PC-3 (cell line): ENCODE data around the gene SEMA3C. TPM values are rescaled to one million over a fixed set of nuclear protein-coding genes. Genes with fewer than 3 reads are reported as not detected.

ENCODE experiments used
- ATAC-seq: fragments of 200-7000 bp; cut with Tn5 transposase; 2 replicates; pipeline ENCODE4 v1.9.1; 2020; ENCODE audit warnings: mild to moderate bottlenecking, moderate library complexity
- BruUV-seq: library from RNA; stranded (reverse); fragments of 400-500 nt; replicated peaks from 2 replicates; lab custom pipeline; 2021; lab: Mats Ljungman, UMichigan
- CTCF ChIA-PET: fragments of 300-600 bp; sonication (Branson Sonifier 250); formaldehyde crosslinking; loops from one replicate; lab custom pipeline; 2022; ENCODE audit warnings: antibody characterized with exemption; lab: Charles Lee
- POLR2A ChIA-PET: fragments of 300-600 bp; sonication (Branson Sonifier 250); formaldehyde crosslinking; loops from one replicate; lab custom pipeline; 2022; ENCODE audit warnings: antibody characterized with exemption; ENCODE audit not compliant: unreplicated experiment; lab: Charles Lee
- DNase-seq: peaks from one replicate; pipeline ENCODE4 v3.0.0-alpha.2; 2015
- H2AFZ ChIP-seq: fragments of 300-600 bp; sonication (generic); 2 replicates; pipeline ENCODE4 v1.6.0; 2016; ENCODE audit warnings: antibody characterized with exemption, low read length
- H3F3A ChIP-seq: fragments of 300-600 bp; sonication (generic); one replicate; pipeline ENCODE4 v1.6.0; 2017; ENCODE audit warnings: antibody characterized with exemption, low read length, control low read depth, mild to moderate bottlenecking; ENCODE audit not compliant: unreplicated experiment
- H3K27ac ChIP-seq: fragments of 300-600 bp; sonication (generic); 2 replicates; pipeline ENCODE4 v1.5.1; 2016; ENCODE audit warnings: mild to moderate bottlenecking, low read length
- H3K27me3 ChIP-seq: fragments of 300-600 bp; sonication (generic); 2 replicates; pipeline ENCODE4 v1.6.1; 2016; ENCODE audit warnings: low read length, mixed read lengths
- H3K36me3 ChIP-seq: fragments of 300-600 bp; sonication (generic); 2 replicates; pipeline ENCODE4 v1.6.1; 2016; ENCODE audit warnings: low read depth, mixed run types, low read length, mixed read lengths
- H3K4me1 ChIP-seq: fragments of 300-600 bp; sonication (generic); 2 replicates; pipeline ENCODE4 v1.5.1; 2016; ENCODE audit warnings: low read length; ENCODE audit not compliant: insufficient read depth
- H3K4me2 ChIP-seq: fragments of 300-600 bp; sonication (generic); 2 replicates; pipeline ENCODE4 v1.6.0; 2016; ENCODE audit warnings: low read length
- H3K4me3 ChIP-seq: fragments of 300-600 bp; sonication (generic); 2 replicates; pipeline ENCODE4 v1.5.1; 2016; ENCODE audit warnings: mild to moderate bottlenecking, low read length, mixed read lengths
- H3K79me2 ChIP-seq: fragments of 300-600 bp; sonication (generic); 2 replicates; pipeline ENCODE4 v1.6.1; 2017; ENCODE audit warnings: low read length, mixed read lengths
- H3K9ac ChIP-seq: fragments of 300-600 bp; sonication (generic); 2 replicates; pipeline ENCODE4 v1.6.0; 2016; ENCODE audit warnings: mild to moderate bottlenecking, low read length
- H3K9me2 ChIP-seq: fragments of 300-600 bp; sonication (generic); replicated peaks from 2 replicates; pipeline ENCODE4 v1.6.1; 2016; ENCODE audit warnings: mixed run types, low read length, mixed read lengths
- H3K9me3 ChIP-seq: fragments of 300-600 bp; sonication (generic); 2 replicates; pipeline ENCODE4 v1.6.1; 2016; ENCODE audit warnings: low read length, mixed read lengths
- H4K20me1 ChIP-seq: fragments of 300-600 bp; sonication (generic); 2 replicates; pipeline ENCODE4 v1.6.1; 2016; ENCODE audit warnings: low read length, mixed read lengths
- CTCF ChIP-seq: fragments of 300-600 bp; sonication (generic); conservative IDR thresholded peaks from 2 replicates; pipeline ENCODE4 v1.5.1; 2017; ENCODE audit warnings: antibody characterized with exemption, low read depth, mild to moderate bottlenecking, low read length
- EZH2 ChIP-seq: fragments of 300-600 bp; sonication (generic); IDR thresholded peaks from one replicate; pipeline ENCODE4 v1.6.1; 2017; ENCODE audit warnings: antibody characterized with exemption, mild to moderate bottlenecking, low read length; ENCODE audit not compliant: unreplicated experiment
- EZH2phosphoT487 ChIP-seq: fragments of 300-600 bp; sonication (generic); IDR thresholded peaks from 2 replicates; pipeline ENCODE4 v1.6.1; 2018; ENCODE audit warnings: mild to moderate bottlenecking, antibody characterized with exemption, low read length, borderline replicate concordance
- intact Hi-C: fragments of 100-400 bp; cut with micrococcal nuclease; formaldehyde crosslinking; loops from 2 replicates; pipeline ENCODE4 v1.9.0; 2023
- total RNA-seq: library from RNA; depleted of rRNA; stranded (reverse); fragments of >200 nt; gene quantifications from 2 replicates; pipeline ENCODE4 v1.2.3, GENCODE V29; 2014

SEMA3C gene
- total RNA-seq, 1 experiment from 2014 or later, result 28.0 TPM

GRCh38 chr7:80804589-80804988, 114.3 kb downstream of the SEMA3C start:
- H3K4me3 ChIP-seq, result no peak overlapping the region
- no peaks in the 10 kb centered on the region for H3K79me2 ChIP-seq
- no peaks in the 10 kb centered on the region for H3F3A ChIP-seq
- H3K4me1 ChIP-seq, result peaks cover 3% of the 10 kb centered on the region; the same call in 1 of the 2 replicates
- no peaks in the 10 kb centered on the region for H3K9me3 ChIP-seq
- DNase-seq (no peak), ATAC-seq (no peak)
- no peak overlapping the region for H2AFZ ChIP-seq
- no peaks in the 10 kb centered on the region for H4K20me1 ChIP-seq
- POLR2A ChIA-PET, result no interaction called here
- no peak for TF ChIP-seq CTCF
- no peak for TF ChIP-seq EZH2
- no peak for TF ChIP-seq EZH2phosphoT487
- H3K27me3 ChIP-seq, result no peaks in the 10 kb centered on the region
- CTCF ChIA-PET, result no interaction called here
- no peak overlapping the region for H3K9ac ChIP-seq
- no peak overlapping the region for H3K27ac ChIP-seq
- H3K4me2 ChIP-seq, result no peak overlapping the region
- BruUV-seq, result no TSS peak
- intact Hi-C loops, result no loop called here
- peaks cover 9% of the 10 kb centered on the region; the same call in 1 of the 2 replicates for H3K36me3 ChIP-seq
- no peaks in the 10 kb centered on the region for H3K9me2 ChIP-seq

GRCh38 chr7:80802527-80802926, 116.3 kb downstream of the SEMA3C start:
- no peaks in the 10 kb centered on the region for H3K9me3 ChIP-seq
- CTCF ChIA-PET, result no interaction called here
- intact Hi-C loops, result no loop called here
- H3K36me3 ChIP-seq, result peaks cover 5% of the 10 kb centered on the region; the same call in 1 of the 2 replicates
- ATAC-seq (no peak), DNase-seq (no peak)
- no peaks in the 10 kb centered on the region for H3K9me2 ChIP-seq
- H3K4me3 ChIP-seq, result no peak overlapping the region
- no peaks in the 10 kb centered on the region for H3K79me2 ChIP-seq
- H3F3A ChIP-seq, result no peaks in the 10 kb centered on the region
- H3K4me2 ChIP-seq, result no peak overlapping the region
- no peak overlapping the region for H2AFZ ChIP-seq
- H3K9ac ChIP-seq, result no peak overlapping the region
- TF ChIP-seq CTCF (no peak), EZH2 (no peak), EZH2phosphoT487 (no peak)
- peaks cover 3% of the 10 kb centered on the region; the same call in 1 of the 2 replicates for H3K4me1 ChIP-seq
- no peaks in the 10 kb centered on the region for H4K20me1 ChIP-seq
- H3K27ac ChIP-seq, result no peak overlapping the region
- POLR2A ChIA-PET, result no interaction called here
- no peaks in the 10 kb centered on the region for H3K27me3 ChIP-seq
- no TSS peak for BruUV-seq

GRCh38 chr7:80794631-80795573, 123.9 kb downstream of the SEMA3C start:
- no peaks in the 10 kb centered on the region for H3F3A ChIP-seq
- ChIA-PET CTCF (no interaction called here), POLR2A (no interaction called here)
- no peak for ATAC-seq
- DNase-seq, result no peak
- intact Hi-C loops, result no loop called here
- no peaks in the 10 kb centered on the region for H4K20me1 ChIP-seq
- H3K4me2 ChIP-seq, result no peak overlapping the region
- no peaks in the 10 kb centered on the region for H3K27me3 ChIP-seq
- no peak overlapping the region for H2AFZ ChIP-seq
- H3K27ac ChIP-seq, result no peak overlapping the region
- no peaks in the 10 kb centered on the region for H3K9me3 ChIP-seq
- H3K36me3 ChIP-seq, result peaks cover 9% of the 10 kb centered on the region; the same call in 1 of the 2 replicates
- no peaks in the 10 kb centered on the region for H3K79me2 ChIP-seq
- no peaks in the 10 kb centered on the region for H3K4me1 ChIP-seq
- no peaks in the 10 kb centered on the region for H3K9me2 ChIP-seq
- no peak overlapping the region for H3K4me3 ChIP-seq
- no TSS peak for BruUV-seq
- H3K9ac ChIP-seq, result no peak overlapping the region
- TF ChIP-seq CTCF, result no peak
- TF ChIP-seq EZH2, result no peak
- TF ChIP-seq EZH2phosphoT487, result no peak
